Endometrial microvascular endothelial cells (primary cell): ENCODE data around the gene ARRB2. TPM values are rescaled to one million over a fixed set of nuclear protein-coding genes. Genes with fewer than 3 reads are reported as not detected.
"Not testable (repeated sequence)": the region's sequence is repeated elsewhere in the genome, so short reads cannot be mapped to it uniquely, and the experiment has no call there.

Experiments
- in situ Hi-C: cut with HindIII; loops from 2 replicates; pipeline ENCODE4 v1.10.0; 2017; ENCODE audit warnings: low sequenced_read_pairs, low pct_unique_long_range_greater_than_20kb; ENCODE audit errors: inconsistent ontology term
- total RNA-seq: library from RNA; depleted of rRNA; stranded (reverse); fragments of >200 nt; gene quantifications from one replicate; pipeline ENCODE4 v1.2.3, GENCODE V29; 2015; ENCODE audit errors: inconsistent ontology term

The ARRB2 gene
- total RNA-seq, 1 donor from 2014 or later = 8.5 TPM

GRCh38 chr17:4696437-4696805, 14.0 kb upstream of the ARRB2 start:
- in situ Hi-C loops = no loop called here

GRCh38 chr17:4699401-4700056, 10.9 kb upstream of the ARRB2 start:
- in situ Hi-C loops = not testable (repeated sequence)

DNA sequence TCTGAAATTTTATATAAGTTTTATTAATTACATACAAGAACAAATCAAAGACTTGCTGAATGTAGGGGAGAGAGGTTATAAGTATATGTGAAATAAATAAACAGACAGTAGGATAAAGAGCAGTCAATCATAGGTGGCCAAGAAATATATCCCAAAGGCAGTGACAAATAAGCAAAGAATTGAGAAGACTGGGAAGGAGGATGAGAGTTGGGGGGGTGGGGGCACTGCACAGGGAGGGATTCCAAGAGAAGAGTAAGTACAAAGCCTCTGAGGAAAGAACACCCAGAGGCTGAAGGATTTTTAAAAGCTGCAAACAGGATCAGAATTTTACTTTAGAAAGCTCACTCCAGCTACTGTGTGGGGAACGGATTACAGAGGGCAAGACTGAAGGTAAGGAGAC, 9.3 kb upstream of the ARRB2 start:
- in situ Hi-C loops = no loop called here

DNA sequence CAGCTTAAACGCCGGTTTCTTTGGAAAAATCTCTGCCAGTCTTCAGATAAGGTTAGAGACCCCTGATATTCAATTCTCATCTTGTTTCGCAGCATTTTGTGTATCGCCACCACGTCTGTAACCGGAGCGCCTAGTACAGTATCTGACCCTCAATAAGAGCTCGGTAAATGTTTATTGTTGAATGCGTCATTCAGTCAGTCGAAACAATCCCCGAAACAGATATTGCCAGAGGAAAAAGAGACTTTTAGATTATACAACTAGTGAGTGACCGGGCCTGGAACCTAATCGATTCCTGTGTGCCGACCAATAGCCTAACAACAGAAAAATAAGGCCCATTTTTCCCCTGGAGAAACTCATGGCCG, 7.1 kb upstream of the ARRB2 start:
- in situ Hi-C loops = no loop called here

- in situ Hi-C loops = not testable (repeated sequence)
These were observed 5.9 kb upstream of the ARRB2 start for GRCh38 chr17:4704574-4704907.

- in situ Hi-C loops = no loop called here
These were observed 5.4 kb upstream of the ARRB2 start for GRCh38 chr17:4704991-4705390.

DNA sequence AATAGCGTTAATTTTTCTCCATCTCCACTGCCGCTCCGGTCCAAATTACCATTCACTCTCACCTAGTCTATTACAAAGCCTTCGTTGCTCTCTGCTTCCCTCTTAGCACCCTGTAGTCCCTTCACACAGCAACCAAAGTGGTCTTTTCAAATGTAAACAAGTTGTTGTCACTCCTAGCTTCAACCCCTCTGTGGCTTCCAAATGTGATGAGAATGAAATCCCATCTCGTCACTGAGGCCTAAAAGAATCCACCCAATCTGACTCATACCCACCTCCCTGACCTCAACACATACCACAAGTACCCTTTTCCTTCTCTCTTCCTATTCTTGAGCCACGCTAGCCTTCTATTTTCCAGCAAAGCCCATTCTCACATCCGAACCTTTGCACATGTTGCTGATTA, 4.3 kb upstream of the ARRB2 start:
- in situ Hi-C loops = no loop called here

DNA sequence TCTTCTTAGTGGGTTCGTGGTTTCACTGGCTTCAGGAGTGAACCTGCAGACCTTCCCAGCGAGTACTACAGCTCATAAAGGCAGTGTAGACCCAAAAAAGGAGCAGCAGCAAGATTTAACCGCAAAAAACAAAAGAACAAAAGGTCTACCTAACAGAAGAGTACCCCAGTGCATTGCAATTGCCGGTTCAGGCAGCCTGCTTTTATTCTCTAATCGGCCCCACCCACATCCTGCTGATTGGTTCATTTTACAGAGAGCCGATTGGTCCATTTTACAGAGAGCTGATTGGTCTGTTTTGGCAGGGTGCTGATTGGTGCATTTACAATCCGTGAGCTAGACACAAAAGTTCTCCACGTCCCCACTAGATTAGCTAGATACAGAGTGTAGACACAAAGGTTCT, 2.0 kb upstream of the ARRB2 start:
- in situ Hi-C loops = no loop called here

- in situ Hi-C loops = no loop called here
These were observed 532 bp downstream of the ARRB2 start for GRCh38 chr17:4710693-4711634.

- in situ Hi-C loops = no loop called here
These were observed 1.3 kb downstream of the ARRB2 start for GRCh38 chr17:4711661-4712181.

- in situ Hi-C loops = no loop called here
These were observed 2.1 kb downstream of the ARRB2 start for GRCh38 chr17:4712526-4712925.

- in situ Hi-C loops = not testable (repeated sequence)
These were observed 4.1 kb downstream of the ARRB2 start for GRCh38 chr17:4714340-4715062.

DNA sequence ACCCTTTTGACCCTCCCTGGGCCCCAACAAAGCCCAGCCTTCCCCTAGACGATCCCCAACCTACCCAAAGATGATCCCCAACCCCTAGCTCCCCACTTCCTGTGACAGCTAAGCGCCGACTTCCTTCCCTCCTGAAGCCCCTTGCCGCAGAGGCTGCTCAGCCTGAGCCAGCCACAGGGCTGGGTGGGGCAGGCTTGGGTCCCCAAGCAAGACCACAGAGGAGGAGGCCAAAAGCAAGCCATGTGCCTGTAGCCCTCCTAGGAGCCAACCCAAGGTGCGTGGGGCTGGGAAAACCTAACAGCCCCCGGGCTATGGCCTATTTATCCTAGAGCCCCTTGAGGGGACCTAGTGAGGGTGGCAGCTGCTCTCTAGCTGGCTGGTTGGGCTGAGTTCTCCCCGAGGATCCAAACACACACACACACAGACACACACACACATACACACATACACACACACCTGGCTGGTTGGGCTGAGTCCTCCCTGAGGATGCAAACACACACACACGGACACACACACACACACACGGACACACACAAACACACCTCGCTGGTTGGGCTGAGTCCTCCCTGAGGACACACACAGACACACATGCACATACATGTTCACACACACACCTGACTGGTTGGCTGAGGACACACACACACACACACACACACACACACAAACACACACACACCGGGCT, 4.8 kb downstream of the ARRB2 start:
- in situ Hi-C loops = no loop called here

- in situ Hi-C loops = no loop called here
These were observed 5.6 kb downstream of the ARRB2 start for GRCh38 chr17:4716081-4716480.

- in situ Hi-C loops = no loop called here
These were observed 7.4 kb downstream of the ARRB2 start for GRCh38 chr17:4717791-4718190.

GRCh38 chr17:4718276-4718675, 7.8 kb downstream of the ARRB2 start:
- in situ Hi-C loops = no loop called here

DNA sequence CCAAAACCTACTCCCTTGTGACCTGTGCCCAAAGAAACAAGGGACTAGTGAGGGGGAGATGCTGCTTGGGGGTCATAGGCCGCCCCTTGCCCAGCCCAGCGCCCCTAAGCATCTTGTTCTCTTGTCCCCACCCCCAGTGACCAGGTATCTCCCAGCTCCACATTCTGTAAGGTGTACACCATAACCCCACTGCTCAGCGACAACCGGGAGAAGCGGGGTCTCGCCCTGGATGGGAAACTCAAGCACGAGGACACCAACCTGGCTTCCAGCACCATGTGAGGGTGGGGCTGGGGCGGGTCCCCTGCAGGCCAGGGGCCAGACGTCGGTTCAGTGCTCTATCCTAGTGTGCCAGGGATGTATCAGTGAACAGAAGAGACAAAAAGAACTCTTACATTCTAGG, 8.7 kb downstream of the ARRB2 start:
- in situ Hi-C loops = no loop called here

DNA sequence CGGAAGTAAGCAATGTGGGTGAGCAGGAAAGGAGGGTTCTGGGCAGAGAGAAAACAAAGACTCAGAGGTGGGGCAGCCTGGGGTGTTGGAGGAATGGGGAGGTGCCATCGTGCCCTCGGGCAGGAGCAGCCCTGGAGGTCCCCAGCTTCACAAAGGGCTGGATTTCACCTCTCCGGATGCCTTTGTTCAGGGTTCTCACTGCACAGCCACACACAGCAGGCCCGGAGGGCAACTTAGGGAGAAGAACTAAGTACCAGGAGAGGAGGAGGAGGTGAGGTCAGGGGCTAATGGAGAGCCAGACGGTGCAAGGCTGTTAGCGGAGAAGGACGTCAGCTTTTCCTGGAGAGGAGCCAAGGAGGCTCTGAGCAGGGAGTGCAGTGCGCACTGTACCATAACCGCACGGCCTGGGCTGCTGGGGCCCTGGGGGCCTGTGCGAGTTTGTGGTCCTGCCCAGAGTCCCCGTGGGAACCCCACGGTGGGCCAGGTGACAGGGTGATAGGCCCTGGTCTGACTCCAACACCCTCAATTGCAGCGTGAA, 9.3 kb downstream of the ARRB2 start:
- in situ Hi-C loops = no loop called here

GRCh38 chr17:4720787-4721186, 10.4 kb downstream of the ARRB2 start:
- in situ Hi-C loops = no loop called here
